A549 (cell line): ENCODE data around the gene TIAM2.

Experiments used
- CTCF ChIP-seq: fragments of >200 bp; sonication (Bioruptor Twin); formaldehyde crosslinking; IDR thresholded peaks from 3 replicates; pipeline ENCODE4 v1.5.1; 2016
- EP300 ChIP-seq, 2 experiments: fragments of >200 bp; sonication (Bioruptor Twin); formaldehyde crosslinking; IDR thresholded peaks; 2 replicates in 1 of 2; 3 replicates in 1 of 2; pipeline ENCODE4 v1.6.1; 2016 to 2017
- ESRRA ChIP-seq: fragments of 150-350 bp; IDR thresholded peaks from 2 replicates; pipeline ENCODE4 v1.6.1; 2014; ENCODE audit warnings: mild to moderate bottlenecking, low read length, borderline replicate concordance
- JUN ChIP-seq, 2 experiments: fragments of >200 bp; sonication (Bioruptor Twin); formaldehyde crosslinking; IDR thresholded peaks; 2 replicates in 1 of 2; 3 replicates in 1 of 2; pipeline ENCODE4 v1.6.1; 2016 to 2017
- POLR2A ChIP-seq: IDR thresholded peaks from 2 replicates; pipeline ENCODE4 v1.6.1; 2012; ENCODE audit warnings: mild to moderate bottlenecking, low read length
- REST ChIP-seq: fragments of 200-600 bp; sonication (generic); IDR thresholded peaks from 2 replicates; pipeline ENCODE4 v1.6.1; 2016; ENCODE audit warnings: antibody characterized with exemption, mild to moderate bottlenecking, moderate library complexity
- ZFP36 ChIP-seq: fragments of 450-650 bp; IDR thresholded peaks from 2 replicates; pipeline ENCODE4 v1.6.1; 2014; ENCODE audit warnings: borderline replicate concordance; ENCODE audit not compliant: partially characterized antibody

- TF ChIP-seq EP300 (IDR thresholded peaks at IDR 0.05) (no peak), CTCF (no peak), ESRRA (no peak), REST (no peak), ZFP36 (no peak), JUN (IDR thresholded peaks at IDR 0.05) (no peak), POLR2A (no peak)
Measured at GRCh38 chr6:155274533-155274932, 279.4 kb downstream of the TIAM2 start.
